Stomach smooth muscle (tissue), 2 donors: ENCODE data around the gene CACNA1S.

Experiments used
- H3K27ac ChIP-seq: one replicate; pipeline ENCODE4 v1.7.0; 2013; ENCODE audit warnings: mild to moderate bottlenecking, low read length, inconsistent platforms
- H3K27me3 ChIP-seq, 2 donors: one replicate each; pipeline ENCODE4 v1.7.0; 2013; ENCODE audit warnings: low read length in 2 of 2; ENCODE audit not compliant: insufficient read depth in 2 of 2, control insufficient read depth in 1 of 2
- H3K36me3 ChIP-seq, 2 donors: one replicate each; pipeline ENCODE4 v1.7.0; 2013; ENCODE audit warnings: low read length in 2 of 2; ENCODE audit not compliant: control insufficient read depth in 2 of 2, insufficient read depth in 2 of 2
- H3K4me1 ChIP-seq: one replicate; pipeline ENCODE4 v1.7.0; 2013; ENCODE audit warnings: low read length; ENCODE audit not compliant: control insufficient read depth, insufficient read depth
- H3K4me3 ChIP-seq, 2 donors: one replicate each; pipeline ENCODE4 v1.7.0; 2013; ENCODE audit warnings: low read length in 2 of 2
- H3K9ac ChIP-seq, 2 donors: one replicate each; pipeline ENCODE4 v1.7.0; 2013; ENCODE audit warnings: low read length in 2 of 2, mild to moderate bottlenecking in 1 of 2
- H3K9me3 ChIP-seq, 2 donors: one replicate each; pipeline ENCODE4 v1.7.0; 2013; ENCODE audit warnings: low read length in 2 of 2; ENCODE audit not compliant: control insufficient read depth in 2 of 2
- donor health status: healthy.
- donor health status: Pancreatic carcinoma.

Gene CACNA1S

GRCh38 chr1:201093561-201093960, 18.7 kb downstream of the CACNA1S start:
- Histone ChIP-seq H3K9me3 (no peaks in the 10 kb centered on the region), H3K36me3 (no peaks in the 10 kb centered on the region), H3K9ac (no peak overlapping the region), H3K27ac (no peak overlapping the region), H3K4me1 (peaks cover 3% of the 10 kb centered on the region), H3K4me3 (no peak overlapping the region), H3K27me3 (peaks cover 0 to 3% of the 10 kb centered on the region in 2 donors)

- Histone ChIP-seq H3K4me1 (peaks cover 3% of the 10 kb centered on the region), H3K4me3 (no peak overlapping the region), H3K27me3 (no peaks in the 10 kb centered on the region), H3K9me3 (no peaks in the 10 kb centered on the region), H3K9ac (no peak overlapping the region), H3K27ac (no peak overlapping the region), H3K36me3 (no peaks in the 10 kb centered on the region)
These were observed 19.5 kb downstream of the CACNA1S start for GRCh38 chr1:201092738-201093137.

GRCh38 chr1:201091256-201091655, 21.0 kb downstream of the CACNA1S start:
- Histone ChIP-seq H3K9ac (no peak overlapping the region), H3K36me3 (no peaks in the 10 kb centered on the region), H3K4me3 (no peak overlapping the region), H3K4me1 (peaks cover 3% of the 10 kb centered on the region), H3K27ac (no peak overlapping the region), H3K9me3 (no peaks in the 10 kb centered on the region), H3K27me3 (no peaks in the 10 kb centered on the region)

GRCh38 chr1:201090541-201090940, 21.7 kb downstream of the CACNA1S start:
- Histone ChIP-seq H3K4me3 (no peak overlapping the region), H3K9ac (no peak overlapping the region), H3K9me3 (no peaks in the 10 kb centered on the region), H3K36me3 (no peaks in the 10 kb centered on the region), H3K27me3 (no peaks in the 10 kb centered on the region), H3K27ac (no peak overlapping the region), H3K4me1 (peaks cover 3% of the 10 kb centered on the region)

- peaks cover 3% of the 10 kb centered on the region for H3K4me1 ChIP-seq
- H3K27me3 ChIP-seq, result peaks cover 0 to 2% of the 10 kb centered on the region in 2 donors
- H3K27ac ChIP-seq, result no peak overlapping the region
- no peaks in the 10 kb centered on the region for H3K36me3 ChIP-seq
- no peak overlapping the region for H3K4me3 ChIP-seq
- no peaks in the 10 kb centered on the region for H3K9me3 ChIP-seq
- H3K9ac ChIP-seq, result no peak overlapping the region
These were observed 22.6 kb downstream of the CACNA1S start for GRCh38 chr1:201089596-201089995.

- peaks cover 0 to 2% of the 10 kb centered on the region in 2 donors for H3K27me3 ChIP-seq
- H3K4me1 ChIP-seq, result peaks cover 3% of the 10 kb centered on the region
- no peak overlapping the region for H3K27ac ChIP-seq
- no peaks in the 10 kb centered on the region for H3K9me3 ChIP-seq
- H3K36me3 ChIP-seq, result no peaks in the 10 kb centered on the region
- H3K9ac ChIP-seq, result no peak overlapping the region
- H3K4me3 ChIP-seq, result no peak overlapping the region
These were observed 23.2 kb downstream of the CACNA1S start for GRCh38 chr1:201088901-201089525.

GRCh38 chr1:201088395-201088794, 23.8 kb downstream of the CACNA1S start:
- Histone ChIP-seq H3K9ac (no peak overlapping the region), H3K4me1 (peaks cover 3% of the 10 kb centered on the region), H3K36me3 (no peaks in the 10 kb centered on the region), H3K4me3 (no peak overlapping the region), H3K9me3 (no peaks in the 10 kb centered on the region), H3K27me3 (peaks cover 0 to 2% of the 10 kb centered on the region in 2 donors), H3K27ac (no peak overlapping the region)

- Histone ChIP-seq H3K9me3 (no peaks in the 10 kb centered on the region), H3K36me3 (no peaks in the 10 kb centered on the region), H3K27ac (no peak overlapping the region), H3K9ac (no peak overlapping the region), H3K4me3 (no peak overlapping the region), H3K27me3 (peaks cover 0 to 2% of the 10 kb centered on the region in 2 donors), H3K4me1 (peaks cover 2% of the 10 kb centered on the region)
These were observed 26.1 kb downstream of the CACNA1S start for GRCh38 chr1:201085902-201086735.

GRCh38 chr1:201084295-201084694, 27.9 kb downstream of the CACNA1S start:
- no peaks in the 10 kb centered on the region for H3K36me3 ChIP-seq
- no peak overlapping the region for H3K9ac ChIP-seq
- no peak overlapping the region for H3K27ac ChIP-seq
- H3K9me3 ChIP-seq, result no peaks in the 10 kb centered on the region
- H3K4me1 ChIP-seq, result no peaks in the 10 kb centered on the region
- H3K27me3 ChIP-seq, result peaks cover 0 to 2% of the 10 kb centered on the region in 2 donors
- no peak overlapping the region for H3K4me3 ChIP-seq

GRCh38 chr1:201083741-201084140, 28.5 kb downstream of the CACNA1S start:
- H3K4me1 ChIP-seq, result no peaks in the 10 kb centered on the region
- no peak overlapping the region for H3K27ac ChIP-seq

GRCh38 chr1:201080135-201080534, 32.1 kb downstream of the CACNA1S start:
- no peaks in the 10 kb centered on the region for H3K36me3 ChIP-seq
- H3K9ac ChIP-seq, result no peak overlapping the region

More at GRCh38 chr1:201083741-201084140, 28.5 kb downstream of the CACNA1S start:
- Histone ChIP-seq H3K9ac (no peak overlapping the region), H3K4me3 (no peak overlapping the region), H3K27me3 (peaks cover 0 to 2% of the 10 kb centered on the region in 2 donors), H3K36me3 (no peaks in the 10 kb centered on the region), H3K9me3 (no peaks in the 10 kb centered on the region)

More at GRCh38 chr1:201080135-201080534, 32.1 kb downstream of the CACNA1S start:
- H3K9me3 ChIP-seq, result no peaks in the 10 kb centered on the region
- no peak overlapping the region for H3K4me3 ChIP-seq
- H3K27ac ChIP-seq, result no peak overlapping the region
- peaks cover 0 to 2% of the 10 kb centered on the region in 2 donors for H3K27me3 ChIP-seq
- H3K4me1 ChIP-seq, result no peaks in the 10 kb centered on the region
